GM13977 (cell line): ENCODE results near the gene TRIM40.

Source experiments
- DNase-seq: peaks from one replicate; pipeline ENCODE4 v3.0.0; 2012; ENCODE audit warnings: low spot score
- CTCF ChIP-seq: IDR thresholded peaks from 2 replicates; pipeline ENCODE4 v1.5.1; 2012; ENCODE audit warnings: mild to moderate bottlenecking, control low read depth; ENCODE audit not compliant: insufficient read depth; ENCODE audit errors: extremely low read depth, missing control alignments
- in situ Hi-C: fragments of 300-500 bp; cut with MboI; formaldehyde crosslinking; loops from one replicate; pipeline ENCODE4 v1.12.0; 2022; ENCODE audit warnings: low sequenced_read_pairs, low pct_unique_long_range_greater_than_20kb, mixed read lengths, inconsistent platforms; ENCODE audit not compliant: unreplicated experiment

Gene TRIM40

GRCh38 chr6:30149234-30149633 is 13.3 kb downstream of the TRIM40 start:
- no peak for TF ChIP-seq CTCF
- no peak for DNase-seq
- in situ Hi-C loops, result no loop called here

GRCh38 chr6:30149858-30150550 is 14.1 kb downstream of the TRIM40 start:
- in situ Hi-C loops, result no loop called here
- no peak for TF ChIP-seq CTCF
- DNase-seq, result no peak

DNA sequence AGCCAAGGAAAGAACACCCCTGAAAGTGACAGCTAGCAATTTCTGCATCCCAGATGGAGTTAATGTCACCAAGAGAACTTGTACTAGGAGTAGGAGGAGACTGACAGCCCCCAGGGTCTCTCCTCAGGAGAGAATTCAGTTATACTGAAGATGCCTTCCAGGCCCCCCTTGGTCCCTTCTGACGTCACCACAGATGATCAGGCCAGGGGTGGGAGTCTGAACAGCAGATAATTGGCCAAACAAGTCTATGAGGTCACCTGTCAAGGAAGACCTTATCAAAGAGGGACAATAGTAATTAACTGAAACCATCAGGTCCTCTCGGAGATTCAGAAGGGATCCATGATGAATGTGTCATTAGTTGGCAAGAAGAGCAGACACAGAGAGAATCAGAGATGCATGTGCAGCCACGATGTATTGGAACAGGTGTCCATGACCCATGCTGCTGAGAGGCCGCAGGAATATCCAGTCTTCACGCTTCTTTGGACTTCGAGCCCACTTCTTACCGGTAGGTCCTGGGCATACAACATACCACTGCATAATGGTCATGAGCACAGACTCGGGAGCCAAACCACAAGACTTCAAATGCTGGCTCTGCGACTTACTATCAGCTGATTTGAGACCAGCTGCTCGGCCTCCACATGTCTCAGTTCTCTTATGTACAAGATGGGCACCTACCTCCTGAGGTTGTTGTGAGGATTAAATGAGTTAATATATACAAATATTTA is 14.9 kb downstream of the TRIM40 start:
- no peak for DNase-seq
- TF ChIP-seq CTCF, result no peak
- in situ Hi-C loops, result no loop called here

DNA sequence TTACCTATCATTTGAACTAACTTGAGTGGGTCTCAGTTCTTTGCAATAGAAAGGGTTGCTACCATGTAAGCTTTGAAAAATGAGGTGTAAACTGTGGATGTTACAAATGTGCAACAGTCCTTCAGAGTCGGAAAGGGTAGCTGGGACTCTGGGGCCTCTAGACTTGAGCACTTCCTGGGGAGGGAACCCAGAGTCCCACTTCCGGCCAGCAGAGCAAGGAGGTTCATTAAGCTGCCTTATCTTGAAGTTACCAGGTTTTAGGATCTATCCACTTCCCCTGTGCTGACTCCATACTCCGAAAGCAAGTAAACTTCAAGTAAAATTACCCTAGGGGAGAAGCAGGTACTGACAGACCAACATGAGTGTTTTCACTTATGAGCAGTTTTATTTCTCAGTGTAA is 15.6 kb downstream of the TRIM40 start:
- DNase-seq, result no peak
- in situ Hi-C loops, result no loop called here
- no peak for TF ChIP-seq CTCF

DNA sequence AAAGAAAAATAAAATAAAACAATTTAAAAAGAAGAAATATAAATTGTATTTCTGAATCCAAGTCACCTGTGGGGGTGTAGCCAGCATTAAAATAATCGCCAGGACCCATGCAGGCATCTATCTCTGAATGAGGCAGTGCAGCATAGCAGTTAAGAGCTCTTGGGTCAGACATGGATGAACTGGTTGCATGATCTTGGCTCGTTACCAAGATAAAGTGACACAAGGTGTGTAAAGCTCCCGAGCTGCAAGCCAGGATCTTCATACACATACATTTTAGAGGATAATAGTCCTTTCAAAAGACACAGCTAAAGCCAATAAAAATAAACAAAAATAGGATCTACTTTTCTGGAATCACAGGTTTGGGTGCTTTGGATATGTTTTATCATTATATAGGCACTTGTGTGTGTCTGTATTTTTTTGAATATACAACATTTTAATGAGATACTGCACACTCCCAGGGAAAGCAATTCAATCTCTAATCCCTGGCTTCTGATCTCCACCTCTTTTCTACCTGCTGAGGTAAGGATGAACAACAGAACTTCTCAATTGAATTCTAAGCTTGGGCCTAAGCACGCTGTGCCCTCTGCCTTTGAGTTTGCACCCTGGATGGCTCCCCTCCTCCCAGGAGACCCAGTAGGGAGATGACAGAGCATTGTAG is 16.2 kb downstream of the TRIM40 start:
- TF ChIP-seq CTCF, result no peak
- in situ Hi-C loops, result no loop called here
- no peak for DNase-seq

GRCh38 chr6:30152910-30153610 is 17.1 kb downstream of the TRIM40 start:
- in situ Hi-C loops, result no loop called here
- TF ChIP-seq CTCF, result no peak
- no peak for DNase-seq
